SK-N-MC (cell line): ENCODE data around the gene HADHA.

Source experiments
- EZH2 ChIP-seq: fragments of 200-600 bp; sonication (generic); IDR thresholded peaks from one replicate; pipeline ENCODE4 v1.6.1; 2017; ENCODE audit warnings: antibody characterized with exemption
- FOXP2 ChIP-seq: optimal IDR thresholded peaks from 2 replicates; pipeline ENCODE3; 2011; ENCODE audit warnings: mild to moderate bottlenecking, moderate library complexity; ENCODE audit not compliant: insufficient read depth; ENCODE audit errors: extremely low read length, control extremely low read depth
- POLR2AphosphoS5 ChIP-seq: IDR thresholded peaks from 2 replicates; pipeline ENCODE4 v1.6.1; 2012; ENCODE audit warnings: mild to moderate bottlenecking, low read depth, low read length, borderline replicate concordance

- no peak for TF ChIP-seq EZH2
- TF ChIP-seq POLR2AphosphoS5, result no peak
- TF ChIP-seq FOXP2, result no peak
Measured at GRCh38 chr2:26273501-26273900, 29.1 kb upstream of the HADHA start.
